K562 (cell line): ENCODE measurements around the gene PPM1N. TPM values are rescaled to one million over a fixed set of nuclear protein-coding genes. Genes with fewer than 3 reads are reported as not detected.

Experiments used
- ATAC-seq: fragments of 200-7000 bp; cut with Tn5 transposase; 3 replicates; pipeline ENCODE4 v1.9.1; 2020; ENCODE audit warnings: moderate library complexity
- Bru-seq: library from RNA; stranded (reverse); fragments of 400-500 nt; gene quantifications from one replicate; lab custom pipeline; 2021; lab: Mats Ljungman, UMichigan
- BruChase-seq, 2 experiments: library from RNA; stranded (reverse); fragments of 400-500 nt; gene quantifications; one replicate each; lab custom pipeline; 2021; lab: Mats Ljungman, UMichigan
- BruUV-seq: library from RNA; stranded (reverse); fragments of 400-500 nt; replicated peaks from 2 replicates; lab custom pipeline; 2021; lab: Mats Ljungman, UMichigan
- CTCF ChIA-PET: fragments of 300-600 bp; formaldehyde crosslinking; extraction: SDS; loops from one replicate; lab custom pipeline; 2021; ENCODE audit warnings: low intra/inter-chr PET ratio; lab: Yijun Ruan, JAX
- POLR2A ChIA-PET: fragments of 300-600, 350-650 bp; sonication (Branson Sonifier 250); formaldehyde crosslinking; extraction: SDS; loops from one replicate; lab custom pipeline; 2021; ENCODE audit warnings: antibody characterized with exemption, inconsistent platforms; lab: Yijun Ruan, JAX
- DNase-seq, 4 experiments: peaks; one replicate each; pipeline versions ENCODE4 v3.0.0 to v3.0.0-alpha.2; 2011 to 2018; ENCODE audit warnings: low spot score in 3 of 4, mixed read lengths in 3 of 4; ENCODE audit errors: extremely low read depth in 1 of 4
- FAIRE-seq: peaks from 2 replicates; lab custom pipeline; 2011; peaks lifted over from hg19 to GRCh38; lab: Jason Lieb, UNC
- H2AFZ ChIP-seq: 2 replicates; pipeline ENCODE4 v1.6.0; 2011; ENCODE audit warnings: low read depth, low read length, control low read depth, inconsistent platforms
- H3K27ac ChIP-seq: fragments of 200-600 bp; 3 replicates; pipeline ENCODE4 v1.8.0; 2011; ENCODE audit warnings: low read depth, mild to moderate bottlenecking, control low read depth, inconsistent platforms, low read length, moderate library complexity, mixed read lengths; ENCODE audit errors: extremely low read depth
- H3K27me3 ChIP-seq, 2 experiments: fragments of 300-600 bp in 1 of 2; 2 replicates in 1 of 2; 3 replicates in 1 of 2; pipeline versions ENCODE4 v1.6.0 to v1.8.0; 2011; ENCODE audit warnings: inconsistent platforms in 2 of 2, low read length in 2 of 2, mild to moderate bottlenecking in 1 of 2, mixed read lengths in 1 of 2, moderate library complexity in 1 of 2; ENCODE audit not compliant: control insufficient read depth in 2 of 2, insufficient read depth in 2 of 2
- H3K36me3 ChIP-seq: fragments of 300-600 bp; 3 replicates; pipeline ENCODE4 v1.8.0; 2011; ENCODE audit warnings: mild to moderate bottlenecking, low read length, inconsistent platforms; ENCODE audit not compliant: control insufficient read depth, insufficient read depth
- H3K4me1 ChIP-seq, 2 experiments: fragments of 200-600 bp in 1 of 2; replicated peaks in 1 of 2; 2 replicates in 1 of 2; 3 replicates in 1 of 2; pipeline versions ENCODE4 v1.5.1 to v1.8.0; 2011; ENCODE audit warnings: inconsistent platforms in 2 of 2, low read length in 2 of 2, mild to moderate bottlenecking in 1 of 2, mixed read lengths in 1 of 2, moderate library complexity in 1 of 2; ENCODE audit not compliant: control insufficient read depth in 2 of 2, insufficient read depth in 2 of 2
- H3K4me2 ChIP-seq: 2 replicates; pipeline ENCODE4 v1.6.1; 2011; ENCODE audit warnings: low read length, control low read depth, inconsistent platforms, mixed read lengths; ENCODE audit not compliant: insufficient read depth
- H3K4me3 ChIP-seq: fragments of 200-600 bp; sonication (generic), shearing (Covaris generic); 2 replicates; pipeline ENCODE4 v1.5.1; 2016; ENCODE audit warnings: control low read depth, inconsistent platforms
- H3K79me2 ChIP-seq: fragments of 200-600 bp; 3 replicates; pipeline ENCODE4 v1.8.0; 2011; ENCODE audit warnings: low read length, inconsistent platforms; ENCODE audit not compliant: control insufficient read depth, insufficient read depth
- H3K9ac ChIP-seq, 2 experiments: 2 replicates each; pipeline versions ENCODE4 v1.6.0 to v1.6.1; 2011; ENCODE audit warnings: low read depth in 2 of 2, low read length in 2 of 2, control low read depth in 1 of 2, inconsistent platforms in 1 of 2, mild to moderate bottlenecking in 1 of 2, mixed read lengths in 1 of 2; ENCODE audit not compliant: insufficient read depth in 1 of 2
- H3K9me1 ChIP-seq: one replicate; pipeline ENCODE4 v1.6.0; 2011; ENCODE audit warnings: inconsistent platforms, mild to moderate bottlenecking, low read length, moderate library complexity; ENCODE audit not compliant: control insufficient read depth, insufficient read depth
- H3K9me3 ChIP-seq: replicated peaks from 2 replicates; pipeline ENCODE4 v1.5.1; 2011; ENCODE audit warnings: low read depth, low read length, inconsistent platforms; ENCODE audit not compliant: control insufficient read depth, insufficient read depth
- H4K20me1 ChIP-seq: replicated peaks from 2 replicates; pipeline ENCODE4 v1.6.1; 2011; ENCODE audit warnings: low read length, inconsistent platforms, mixed read lengths; ENCODE audit not compliant: control insufficient read depth, insufficient read depth
- EGR1 ChIP-seq: fragments of 450-650 bp; conservative IDR thresholded peaks from 2 replicates; pipeline ENCODE4 v1.6.1; 2017; ENCODE audit warnings: mild to moderate bottlenecking
- HNRNPL ChIP-seq: fragments of 200-400 bp; formaldehyde crosslinking; IDR thresholded peaks from 2 replicates; pipeline ENCODE4 v1.6.1; 2017; ENCODE audit warnings: low read depth, mild to moderate bottlenecking, low read length
- KDM1A ChIP-seq, 2 experiments: fragments of 450-650 bp; IDR thresholded peaks; 2 replicates each; pipeline ENCODE4 v1.6.1; 2016; ENCODE audit warnings: mild to moderate bottlenecking in 2 of 2
- NFYB ChIP-seq: IDR thresholded peaks from 2 replicates; pipeline ENCODE4 v1.6.1; 2011; ENCODE audit warnings: mild to moderate bottlenecking, moderate library complexity; ENCODE audit not compliant: insufficient read length; ENCODE audit errors: extremely low read depth
- POLR2G ChIP-seq: fragments of 200-400 bp; formaldehyde crosslinking; IDR thresholded peaks from 2 replicates; pipeline ENCODE4 v1.6.1; 2017; ENCODE audit warnings: low read depth, mild to moderate bottlenecking, antibody characterized with exemption, low read length, moderate library complexity
- RAD21 ChIP-seq, 2 experiments: fragments of 250-450 bp in 1 of 2; fragments of 450-650 bp in 1 of 2; sonication (Bioruptor Pico) in 1 of 2; formaldehyde crosslinking in 1 of 2; IDR thresholded peaks in 1 of 2; conservative IDR thresholded peaks in 1 of 2; 2 replicates each; pipeline versions ENCODE4 v1.4.0 to v1.8.0; 2020 to 2022; ENCODE audit warnings: mild to moderate bottlenecking in 2 of 2, moderate library complexity in 1 of 2
- SIN3B ChIP-seq: fragments of 450-650 bp; IDR thresholded peaks from 2 replicates; pipeline ENCODE4 v1.6.1; 2017; ENCODE audit warnings: low read depth, mild to moderate bottlenecking, moderate library complexity
- ZFX ChIP-seq: sonication (generic); formaldehyde crosslinking; IDR thresholded peaks from 2 replicates; pipeline ENCODE4 v1.8.0; 2022; ENCODE audit warnings: mild to moderate bottlenecking, missing genetic modification reagents, moderate library complexity
- ZNF239 ChIP-seq: fragments of 250-450 bp; sonication (Bioruptor Pico); IDR thresholded peaks from 2 replicates; pipeline ENCODE4 v1.4.0; 2020; ENCODE audit warnings: mild to moderate bottlenecking
- WGBS: fragments of 100-300 bp; shearing (Covaris generic); methylation state at CpG from one replicate; pipeline ENCODE4 v1.1.6; 2016; ENCODE audit warnings: low coverage, mixed read lengths; ENCODE audit not compliant: insufficient coverage; ENCODE audit errors: missing lambda C conversion rate; 5-methylcytosine and 5-hydroxymethylcytosine counted together
- in situ Hi-C: fragments of 300-500 bp; cut with MboI; formaldehyde crosslinking; loops from 4 replicates; pipeline ENCODE4 v1.15.0; 2018; ENCODE audit warnings: inconsistent platforms, mixed read lengths
- intact Hi-C: fragments of 100-400 bp; cut with micrococcal nuclease; formaldehyde crosslinking; loops from 2 replicates; pipeline ENCODE4 v1.14.2; 2022
- long read RNA-seq, 3 experiments: library from polyadenylated mRNA in 2 of 3; library from RNA in 1 of 3; unstranded in 2 of 3; stranded (forward) in 1 of 3; transcript quantifications; one replicate each; pipeline ENCODE4 v2.0.0, GENCODE V29; 2019 to 2022
- polyA minus RNA-seq, 3 experiments: library from RNA; depleted of rRNA, polyadenylated mRNA; stranded (reverse); fragments of >200 nt; gene quantifications; 2 replicates each; pipeline ENCODE4 v1.2.3, GENCODE V29; 2011
- polyA plus RNA-seq, 8 experiments: library from polyadenylated mRNA; depleted of rRNA in 4 of 8; stranded (reverse) in 5 of 8; unstranded in 3 of 8; fragments of >200 nt; fragmentation: Nextera tagmentation in 2 of 8; fragmentation: Illumina TruSeq in 1 of 8; extraction: Ambion mirVana in 2 of 8; extraction: Trizol in 1 of 8; gene quantifications; 2 replicates each; pipeline versions ENCODE4 v1.2.1 to v1.2.3, GENCODE V29; 2011 to 2014; ENCODE audit warnings: inconsistent platforms in 1 of 8, missing spikeins in 1 of 8
- total RNA-seq, 7 experiments: library from RNA; depleted of rRNA in 6 of 7; stranded (reverse); fragments of >200 nt in 6 of 7; fragmentation: Illumina TruSeq in 2 of 7; extraction: Trizol in 2 of 7; gene quantifications; 2 replicates each; pipeline versions ENCODE4 v1.2.1 to v1.2.3, GENCODE V29; 2011 to 2021; ENCODE audit warnings: low replicate concordance in 1 of 7
- TF ChIP-seq, protein P1 (sequence below): sonication (generic); formaldehyde crosslinking; IDR thresholded peaks from 2 replicates; pipeline ENCODE4 v1.8.1; 2023; ENCODE audit warnings: mild to moderate bottlenecking, missing genetic modification reagents

The PPM1N gene, protein sequence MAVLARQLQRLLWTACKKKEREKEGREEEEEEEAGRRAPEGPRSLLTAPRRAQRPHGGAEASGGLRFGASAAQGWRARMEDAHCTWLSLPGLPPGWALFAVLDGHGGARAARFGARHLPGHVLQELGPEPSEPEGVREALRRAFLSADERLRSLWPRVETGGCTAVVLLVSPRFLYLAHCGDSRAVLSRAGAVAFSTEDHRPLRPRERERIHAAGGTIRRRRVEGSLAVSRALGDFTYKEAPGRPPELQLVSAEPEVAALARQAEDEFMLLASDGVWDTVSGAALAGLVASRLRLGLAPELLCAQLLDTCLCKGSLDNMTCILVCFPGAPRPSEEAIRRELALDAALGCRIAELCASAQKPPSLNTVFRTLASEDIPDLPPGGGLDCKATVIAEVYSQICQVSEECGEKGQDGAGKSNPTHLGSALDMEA
- total RNA-seq (2011; cell fraction: chromatin; rRNA removed; ENCODE audit: low replicate concordance): 2.8 and 3.4 TPM in 2 replicates
- 3.5 and 5.0 TPM in 2 replicates for total RNA-seq (2011; cell fraction: nucleolus; rRNA removed)
- 2.3 and 3.4 TPM in 2 replicates for total RNA-seq (2011; cell fraction: nucleoplasm; rRNA removed)
- 6.2 and 8.7 TPM in 2 replicates for total RNA-seq (2014; rRNA removed)
- total RNA-seq (2014; rRNA removed; fragmentation: Illumina TruSeq; extraction: Trizol): 5.4 and 6.1 TPM in 2 replicates
- total RNA-seq (2015; rRNA removed; fragmentation: Illumina TruSeq; extraction: Trizol): 6.0 and 6.5 TPM in 2 replicates
- total RNA-seq (2021): 6.4 and 7.6 TPM in 2 replicates
- 4.5 and 7.8 TPM in 2 replicates for polyA plus RNA-seq (2011; rRNA removed)
- 7.5 and 9.8 TPM in 2 replicates for polyA plus RNA-seq (2011; cell fraction: cytosol; rRNA removed)
- 7.9 and 8.8 TPM in 2 replicates for polyA plus RNA-seq (2011; cell fraction: nucleus; rRNA removed)
- 9.6 and 13.5 TPM in 2 replicates for polyA plus RNA-seq (2012)
- 8.5 and 10.4 TPM in 2 replicates for polyA plus RNA-seq (2014; fragmentation: Illumina TruSeq; extraction: Trizol)
- 10 to 100 TPM; 13.0 to 15.6 TPM for polyA plus RNA-seq (2014; fragmentation: Nextera tagmentation; extraction: Ambion mirVana)
- polyA plus RNA-seq (2014; rRNA removed): 14.0 and 15.7 TPM in 2 replicates
- polyA minus RNA-seq (2011; rRNA and poly(A)+ RNA removed): 1.2 and 1.8 TPM in 2 replicates
- polyA minus RNA-seq (2011; cell fraction: cytosol; rRNA and poly(A)+ RNA removed): 1.1 and 1.3 TPM in 2 replicates
- polyA minus RNA-seq (2011; cell fraction: nucleus; rRNA and poly(A)+ RNA removed): 1.5 and 1.8 TPM in 2 replicates
- Bru-seq, nascent RNA: percentile 41 among the genes with signal in this experiment
- percentile 32 among the genes with signal in this experiment for BruChase-seq, experiment 1, labeled RNA remaining after a 2-hour chase
- BruChase-seq, experiment 2, labeled RNA remaining after a 6-hour chase: percentile 27 among the genes with signal in this experiment
- long read RNA-seq, experiment 1, partial matches to known transcripts: 1 of 9 reads
- long read RNA-seq, experiment 1, other reads (novel, unspliced or antisense): 4 of 9 reads
- long read RNA-seq, experiment 2, partial matches to known transcripts: 0 of 4 reads
- long read RNA-seq, experiment 2, other reads (novel, unspliced or antisense): 0 of 4 reads
- long read RNA-seq, experiment 3, partial matches to known transcripts: 0 of 2 reads
- long read RNA-seq, experiment 3, other reads (novel, unspliced or antisense): 1 of 2 reads

DNA sequence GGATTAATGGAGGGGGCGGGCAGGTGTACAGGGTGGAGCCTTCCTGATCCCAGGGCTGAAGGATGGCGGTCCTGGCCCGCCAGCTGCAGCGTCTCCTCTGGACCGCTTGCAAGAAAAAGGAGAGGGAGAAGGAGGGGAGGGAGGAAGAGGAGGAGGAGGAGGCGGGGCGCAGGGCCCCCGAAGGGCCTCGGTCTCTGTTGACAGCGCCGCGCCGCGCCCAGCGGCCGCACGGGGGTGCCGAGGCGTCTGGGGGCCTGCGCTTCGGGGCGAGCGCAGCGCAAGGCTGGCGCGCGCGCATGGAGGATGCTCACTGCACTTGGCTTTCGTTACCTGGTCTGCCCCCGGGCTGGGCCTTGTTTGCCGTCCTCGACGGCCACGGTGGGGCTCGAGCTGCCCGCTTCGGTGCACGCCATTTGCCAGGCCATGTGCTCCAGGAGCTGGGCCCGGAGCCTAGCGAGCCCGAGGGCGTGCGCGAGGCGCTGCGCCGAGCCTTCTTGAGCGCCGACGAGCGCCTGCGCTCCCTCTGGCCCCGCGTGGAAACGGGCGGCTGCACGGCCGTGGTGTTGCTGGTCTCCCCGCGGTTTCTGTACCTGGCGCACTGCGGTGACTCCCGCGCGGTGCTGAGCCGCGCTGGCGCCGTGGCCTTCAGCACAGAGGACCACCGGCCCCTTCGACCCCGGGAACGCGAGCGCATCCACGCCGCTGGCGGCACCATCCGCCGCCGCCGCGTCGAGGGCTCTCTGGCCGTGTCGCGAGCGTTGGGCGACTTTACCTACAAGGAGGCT lies at the start of gene PPM1N:
PPM1N (plus strand) TSS at position 33 of the 785 bp plus-strand sequence; CDS start at position 63, 30 bp downstream.
- Histone ChIP-seq H2AFZ (peak within 1 kb of the TSS; percentile 92), H3K4me3 (peak within 1 kb of the TSS; percentile 58), H3K27ac (peak within 1 kb of the TSS; percentile 58; the same call in 2 of the 3 replicates), H4K20me1 (no peaks in the 10 kb centered on the region), H3K4me1 (peaks cover 20 to 67% of the 10 kb centered on the region in 2 experiments; a peak in 4 of 5 replicates), H3K4me2 (peak within 1 kb of the TSS; percentile 78), H3K79me2 (no peaks in the 10 kb centered on the region), H3K27me3 (peaks cover 3 to 16% of the 10 kb centered on the region in 2 experiments; a peak in 3 of 5 replicates), H3K36me3 (no peaks in the 10 kb centered on the region), H3K9ac (peak within 1 kb of the TSS; percentile 54 to 81), H3K9me1 (no peaks in the 10 kb centered on the region), H3K9me3 (no peaks in the 10 kb centered on the region)
- FAIRE-seq: no peak
- peak; percentile 28 for ATAC-seq
- POLR2A ChIA-PET: interaction anchor here (0.7 to 1.8 kb wide), 3 partner anchors 13 to 87 kb away, joined by 3 to 7 read pairs (median 4); no protein-coding TSS in a partner anchor
- DNase-seq: peak in 3 of 4 experiments; percentile 28 to 59 (median 31)
- BruUV-seq: no TSS peak
- WGBS: 63% methylated on average over 32 of the region's 89 CpGs
- intact Hi-C loops: no loop called here
- CTCF ChIA-PET: interaction anchor here (0.6 kb wide), 1 partner anchor 275 kb away, joined by 7 read pairs; no protein-coding TSS in a partner anchor
- in situ Hi-C loops: no loop called here
- peak; percentile 42; the same call in 1 of the 2 replicates for TF ChIP-seq ZFX
- no peak for TF ChIP-seq ZNF239 (CRISPR knock-in tag)
- no peak for TF ChIP-seq KDM1A (IDR thresholded peaks at IDR 0.05)
- TF ChIP-seq, protein P1, sequence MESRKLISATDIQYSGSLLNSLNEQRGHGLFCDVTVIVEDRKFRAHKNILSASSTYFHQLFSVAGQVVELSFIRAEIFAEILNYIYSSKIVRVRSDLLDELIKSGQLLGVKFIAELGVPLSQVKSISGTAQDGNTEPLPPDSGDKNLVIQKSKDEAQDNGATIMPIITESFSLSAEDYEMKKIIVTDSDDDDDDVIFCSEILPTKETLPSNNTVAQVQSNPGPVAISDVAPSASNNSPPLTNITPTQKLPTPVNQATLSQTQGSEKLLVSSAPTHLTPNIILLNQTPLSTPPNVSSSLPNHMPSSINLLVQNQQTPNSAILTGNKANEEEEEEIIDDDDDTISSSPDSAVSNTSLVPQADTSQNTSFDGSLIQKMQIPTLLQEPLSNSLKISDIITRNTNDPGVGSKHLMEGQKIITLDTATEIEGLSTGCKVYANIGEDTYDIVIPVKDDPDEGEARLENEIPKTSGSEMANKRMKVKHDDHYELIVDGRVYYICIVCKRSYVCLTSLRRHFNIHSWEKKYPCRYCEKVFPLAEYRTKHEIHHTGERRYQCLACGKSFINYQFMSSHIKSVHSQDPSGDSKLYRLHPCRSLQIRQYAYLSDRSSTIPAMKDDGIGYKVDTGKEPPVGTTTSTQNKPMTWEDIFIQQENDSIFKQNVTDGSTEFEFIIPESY: peak; percentile 98
- TF ChIP-seq EGR1: 0 out of 2 replicates have a peak, but pooled peaks have one; percentile 12
- TF ChIP-seq HNRNPL: 0 out of 2 replicates have a peak, but pooled peaks have one; percentile 44
- TF ChIP-seq SIN3B: no peak
- TF ChIP-seq NFYB: no peak
- TF ChIP-seq RAD21 (CRISPR knock-in tag; conservative IDR thresholded peaks at IDR 0.05 in 1 of 2, IDR thresholded peaks at IDR 0.05 in 1 of 2): peak in 1 of 2 experiments; percentile 5; a peak in 1 of 4 replicates
- TF ChIP-seq POLR2G: peak; percentile 56; the same call in 1 of the 2 replicates
